Measurements from ENCODE around the gene CGB1. TPM values are rescaled to one million over a fixed set of nuclear protein-coding genes. Genes with fewer than 3 reads are reported as not detected.
"Not testable (repeated sequence)": the region's sequence is repeated elsewhere in the genome, so short reads cannot be mapped to it uniquely, and the experiment has no call there.

Gene CGB1
- polyA plus RNA-seq, 1 donor (not counting 4 experiments of a cell fraction or from before 2014, with no cell fraction given) = not detected

DNA sequence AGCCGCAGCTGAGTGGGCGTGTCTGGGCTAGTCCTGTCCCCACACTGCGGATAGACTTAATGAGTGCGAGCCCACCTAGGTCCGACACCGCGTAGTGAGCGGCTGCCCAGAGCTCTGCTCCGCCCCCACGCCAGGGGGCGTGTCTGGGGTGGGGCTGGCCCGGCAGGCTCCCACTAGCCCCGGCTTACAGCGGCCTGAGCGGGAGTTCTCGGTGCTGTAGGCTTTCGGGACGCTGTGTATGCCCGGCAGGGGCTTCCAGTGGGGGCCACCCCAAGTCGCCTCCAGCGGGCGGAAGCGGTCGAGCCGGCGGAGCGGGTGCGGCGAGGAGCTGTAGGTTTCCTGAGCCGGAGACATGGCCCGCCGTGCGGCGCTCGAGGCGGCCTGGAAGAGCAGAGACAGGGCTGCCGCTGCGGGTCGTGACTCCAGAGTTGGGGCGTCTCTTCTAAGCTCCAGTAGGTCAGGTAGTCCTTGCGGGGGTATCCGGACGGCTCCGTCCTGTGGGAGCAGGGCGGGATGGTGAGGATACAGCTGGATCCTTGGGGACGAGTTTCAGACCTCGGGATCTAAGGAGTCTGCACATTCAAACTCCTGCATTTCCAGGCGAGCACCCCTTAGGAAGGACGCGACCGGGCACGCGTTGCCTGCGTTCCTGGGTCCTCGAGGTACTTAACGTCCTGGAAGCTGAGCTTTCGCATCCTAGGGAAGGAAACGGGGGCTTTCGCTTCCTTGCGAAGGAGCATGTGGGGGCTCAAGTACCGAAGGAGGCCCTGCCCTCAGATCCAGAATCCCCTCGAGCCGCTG lies 19.6 kb upstream of the CGB1 start:
- no peak for DNase-seq (ENCODE audit: low read depth, low spot score)
- Histone ChIP-seq H3K4me2 (ENCODE audit: control insufficient read depth, extremely low read depth, insufficient read depth, low read depth, low read length) (peak overlapping the region; percentile 95), H3K4me3 (ENCODE audit: control insufficient read depth in 2 of 3, extremely low read depth in 1 of 3, insufficient read depth in 2 of 3, low read depth in 1 of 3, low read length in 3 of 3) (peak overlapping the region; percentile 52 to 79 (median 68)), H3K9ac (ENCODE audit: control insufficient read depth, extremely low read depth, insufficient read depth, low read length) (peak overlapping the region; percentile 79), H3K27ac (ENCODE audit: control insufficient read depth, insufficient read depth, low read length) (peak overlapping the region; percentile 47), H3K4me1 (ENCODE audit: control insufficient read depth, extremely low read depth, insufficient read depth, low read length) (peaks cover 14% of the 10 kb centered on the region), H4K20me1 (ENCODE audit: control insufficient read depth, extremely low read depth, insufficient read depth, low read length) (no peaks in the 10 kb centered on the region), H3K27me3 (ENCODE audit: control insufficient read depth, extremely low read depth, insufficient read depth, low read length) (no peaks in the 10 kb centered on the region), H3K79me2 (ENCODE audit: control insufficient read depth, insufficient read depth, low read length) (no peaks in the 10 kb centered on the region), H3K9me1 (ENCODE audit: control insufficient read depth, extremely low read depth, insufficient read depth, low read length) (peaks cover 2% of the 10 kb centered on the region), H2AFZ (ENCODE audit: control insufficient read depth, low read length) (peak overlapping the region; percentile 41), H3K9me3 (ENCODE audit: control insufficient read depth, low read depth, low read length) (no peaks in the 10 kb centered on the region), H3K36me3 (ENCODE audit: control insufficient read depth in 2 of 2, extremely low read depth in 1 of 2, insufficient read depth in 2 of 2, low read length in 2 of 2) (peaks cover 0 to 2% of the 10 kb centered on the region in 2 experiments)
- TF ChIP-seq, protein P1, sequence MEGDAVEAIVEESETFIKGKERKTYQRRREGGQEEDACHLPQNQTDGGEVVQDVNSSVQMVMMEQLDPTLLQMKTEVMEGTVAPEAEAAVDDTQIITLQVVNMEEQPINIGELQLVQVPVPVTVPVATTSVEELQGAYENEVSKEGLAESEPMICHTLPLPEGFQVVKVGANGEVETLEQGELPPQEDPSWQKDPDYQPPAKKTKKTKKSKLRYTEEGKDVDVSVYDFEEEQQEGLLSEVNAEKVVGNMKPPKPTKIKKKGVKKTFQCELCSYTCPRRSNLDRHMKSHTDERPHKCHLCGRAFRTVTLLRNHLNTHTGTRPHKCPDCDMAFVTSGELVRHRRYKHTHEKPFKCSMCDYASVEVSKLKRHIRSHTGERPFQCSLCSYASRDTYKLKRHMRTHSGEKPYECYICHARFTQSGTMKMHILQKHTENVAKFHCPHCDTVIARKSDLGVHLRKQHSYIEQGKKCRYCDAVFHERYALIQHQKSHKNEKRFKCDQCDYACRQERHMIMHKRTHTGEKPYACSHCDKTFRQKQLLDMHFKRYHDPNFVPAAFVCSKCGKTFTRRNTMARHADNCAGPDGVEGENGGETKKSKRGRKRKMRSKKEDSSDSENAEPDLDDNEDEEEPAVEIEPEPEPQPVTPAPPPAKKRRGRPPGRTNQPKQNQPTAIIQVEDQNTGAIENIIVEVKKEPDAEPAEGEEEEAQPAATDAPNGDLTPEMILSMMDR (optimal IDR thresholded peaks at IDR 0.05 in 1 of 3, IDR thresholded peaks at IDR 0.05 in 1 of 3, conservative IDR thresholded peaks at IDR 0.05 in 1 of 3; ENCODE audit: extremely low read depth in 1 of 3, insufficient read depth in 2 of 3, low read length in 3 of 3) = peak in 1 of 3 experiments; percentile 15
- no peak for TF ChIP-seq EZH2 (IDR thresholded peaks at IDR 0.05; ENCODE audit: low read length)
- dilution Hi-C loops (cut with MboI; ENCODE audit: extremely low pct_ligation_motif_present, low sequenced_read_pairs) = no loop called here
- FAIRE-seq = peak; percentile 41

DNA sequence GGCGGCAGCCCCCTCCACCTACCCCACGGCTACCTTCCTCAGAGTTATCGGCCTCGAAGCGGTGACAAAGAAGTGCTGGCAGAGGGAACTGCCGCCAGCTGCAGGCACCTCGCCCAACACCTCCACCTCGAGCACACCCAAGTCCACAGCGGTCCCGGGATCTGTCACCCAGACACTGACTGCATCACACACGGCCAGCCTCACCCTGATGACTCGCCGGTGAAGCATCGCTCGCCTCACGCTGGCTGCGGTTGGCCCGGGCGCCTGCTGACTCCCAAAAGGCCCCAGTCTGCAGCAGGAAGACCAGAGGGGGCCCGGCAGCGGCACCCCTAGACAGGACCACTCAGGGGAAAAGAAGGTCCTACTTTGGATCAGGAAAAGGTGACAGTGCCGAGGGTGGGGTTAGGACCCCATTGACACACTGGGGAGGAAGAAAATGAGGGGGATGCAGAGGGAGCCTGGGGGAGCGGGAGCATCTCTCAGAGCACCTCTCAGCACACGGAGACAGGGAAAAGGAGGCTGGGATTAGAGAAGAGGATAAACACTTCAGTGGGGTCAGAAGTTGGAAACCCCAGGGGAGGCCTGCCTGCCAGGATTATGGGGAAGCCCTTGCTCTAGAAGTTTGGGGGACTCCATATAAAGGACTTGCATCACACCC lies 13.8 kb upstream of the CGB1 start:
- H3K36me3 ChIP-seq (ENCODE audit: control insufficient read depth in 2 of 2, extremely low read depth in 1 of 2, insufficient read depth in 2 of 2, low read length in 2 of 2); H3K79me2 ChIP-seq (ENCODE audit: control insufficient read depth, insufficient read depth, low read length); H3K4me3 ChIP-seq (ENCODE audit: control insufficient read depth in 2 of 3, extremely low read depth in 1 of 3, insufficient read depth in 2 of 3, low read depth in 1 of 3, low read length in 3 of 3); H3K27ac ChIP-seq (ENCODE audit: control insufficient read depth, insufficient read depth, low read length); H3K4me2 ChIP-seq (ENCODE audit: control insufficient read depth, extremely low read depth, insufficient read depth, low read depth, low read length); H4K20me1 ChIP-seq (ENCODE audit: control insufficient read depth, extremely low read depth, insufficient read depth, low read length); H3K27me3 ChIP-seq (ENCODE audit: control insufficient read depth, extremely low read depth, insufficient read depth, low read length); H3K9me3 ChIP-seq (ENCODE audit: control insufficient read depth, low read depth, low read length); H3K9ac ChIP-seq (ENCODE audit: control insufficient read depth, extremely low read depth, insufficient read depth, low read length); H2AFZ ChIP-seq (ENCODE audit: control insufficient read depth, low read length); H3K4me1 ChIP-seq (ENCODE audit: control insufficient read depth, extremely low read depth, insufficient read depth, low read length); dilution Hi-C loops (cut with MboI; ENCODE audit: extremely low pct_ligation_motif_present, low sequenced_read_pairs); DNase-seq (ENCODE audit: low read depth, low spot score); H3K9me1 ChIP-seq (ENCODE audit: control insufficient read depth, extremely low read depth, insufficient read depth, low read length): not testable (repeated sequence)
- FAIRE-seq = peak; percentile 20

DNA sequence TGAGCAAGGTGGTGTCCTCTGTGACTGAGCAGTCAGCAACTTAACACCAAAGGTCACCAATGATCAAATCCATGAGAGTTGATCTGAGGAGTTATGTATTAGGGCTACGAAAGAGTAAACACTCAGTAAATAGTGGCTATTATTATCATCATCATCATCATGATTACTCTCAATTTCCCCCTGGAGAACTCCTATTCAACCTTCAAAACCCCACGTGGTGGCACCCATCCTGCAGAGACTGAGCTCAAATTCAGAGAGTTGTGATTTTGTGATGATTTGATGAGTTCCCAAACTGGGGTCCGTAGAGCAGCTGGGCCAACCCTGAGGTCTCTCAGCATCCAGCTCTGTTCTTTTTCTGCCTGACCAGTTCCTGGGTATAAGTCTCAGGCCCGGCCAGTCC lies 13.1 kb upstream of the CGB1 start:
- H3K9me3 ChIP-seq (ENCODE audit: control insufficient read depth, low read depth, low read length); H3K79me2 ChIP-seq (ENCODE audit: control insufficient read depth, insufficient read depth, low read length); H3K36me3 ChIP-seq (ENCODE audit: control insufficient read depth in 2 of 2, extremely low read depth in 1 of 2, insufficient read depth in 2 of 2, low read length in 2 of 2); DNase-seq (ENCODE audit: low read depth, low spot score); H3K9ac ChIP-seq (ENCODE audit: control insufficient read depth, extremely low read depth, insufficient read depth, low read length); H3K4me3 ChIP-seq (ENCODE audit: control insufficient read depth in 2 of 3, extremely low read depth in 1 of 3, insufficient read depth in 2 of 3, low read depth in 1 of 3, low read length in 3 of 3); H2AFZ ChIP-seq (ENCODE audit: control insufficient read depth, low read length); dilution Hi-C loops (cut with MboI; ENCODE audit: extremely low pct_ligation_motif_present, low sequenced_read_pairs); H3K4me1 ChIP-seq (ENCODE audit: control insufficient read depth, extremely low read depth, insufficient read depth, low read length); H4K20me1 ChIP-seq (ENCODE audit: control insufficient read depth, extremely low read depth, insufficient read depth, low read length); H3K27me3 ChIP-seq (ENCODE audit: control insufficient read depth, extremely low read depth, insufficient read depth, low read length); H3K9me1 ChIP-seq (ENCODE audit: control insufficient read depth, extremely low read depth, insufficient read depth, low read length); H3K4me2 ChIP-seq (ENCODE audit: control insufficient read depth, extremely low read depth, insufficient read depth, low read depth, low read length); H3K27ac ChIP-seq (ENCODE audit: control insufficient read depth, insufficient read depth, low read length); FAIRE-seq: not testable (repeated sequence)

DNA sequence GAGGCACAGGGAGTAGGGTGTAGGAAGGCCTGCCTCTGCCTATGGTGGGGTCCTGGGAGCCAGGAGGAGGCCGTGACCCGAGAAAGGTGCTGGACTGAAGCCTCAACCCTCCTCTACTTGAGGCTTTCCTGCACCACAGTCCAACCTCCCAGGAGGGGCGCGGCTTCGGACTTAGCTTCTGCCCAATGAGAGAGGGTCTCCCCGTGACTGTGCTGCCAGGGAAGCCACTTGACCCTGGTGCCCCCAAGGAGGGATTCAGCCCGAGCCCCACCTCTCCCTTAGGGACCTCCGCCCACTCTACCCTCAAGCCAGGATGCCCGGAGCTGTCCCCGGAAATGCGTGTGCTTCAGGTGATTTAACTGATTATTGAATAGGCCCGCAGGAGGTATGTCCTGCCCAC lies 12.3 kb upstream of the CGB1 start, which contains the start of gene CGB8:
TSS of gene CGB8 (minus strand) at position 101 of the 400 bp plus-strand sequence. CDS start 372 bp downstream, outside the sequence.
- H4K20me1 ChIP-seq (ENCODE audit: control insufficient read depth, extremely low read depth, insufficient read depth, low read length); dilution Hi-C loops (cut with MboI; ENCODE audit: extremely low pct_ligation_motif_present, low sequenced_read_pairs); H3K4me3 ChIP-seq (ENCODE audit: control insufficient read depth in 2 of 3, extremely low read depth in 1 of 3, insufficient read depth in 2 of 3, low read depth in 1 of 3, low read length in 3 of 3); H2AFZ ChIP-seq (ENCODE audit: control insufficient read depth, low read length); DNase-seq (ENCODE audit: low read depth, low spot score); H3K79me2 ChIP-seq (ENCODE audit: control insufficient read depth, insufficient read depth, low read length); H3K4me2 ChIP-seq (ENCODE audit: control insufficient read depth, extremely low read depth, insufficient read depth, low read depth, low read length); H3K27me3 ChIP-seq (ENCODE audit: control insufficient read depth, extremely low read depth, insufficient read depth, low read length); H3K27ac ChIP-seq (ENCODE audit: control insufficient read depth, insufficient read depth, low read length); H3K36me3 ChIP-seq (ENCODE audit: control insufficient read depth in 2 of 2, extremely low read depth in 1 of 2, insufficient read depth in 2 of 2, low read length in 2 of 2); FAIRE-seq; H3K9ac ChIP-seq (ENCODE audit: control insufficient read depth, extremely low read depth, insufficient read depth, low read length); H3K9me3 ChIP-seq (ENCODE audit: control insufficient read depth, low read depth, low read length); H3K9me1 ChIP-seq (ENCODE audit: control insufficient read depth, extremely low read depth, insufficient read depth, low read length); H3K4me1 ChIP-seq (ENCODE audit: control insufficient read depth, extremely low read depth, insufficient read depth, low read length): not testable (repeated sequence)
